K562 (cell line): ENCODE measurements around the gene NEMP1. TPM values are rescaled to one million over a fixed set of nuclear protein-coding genes. Genes with fewer than 3 reads are reported as not detected.

Experiments
- AFF1 ChIP-seq, 2 experiments: fragments of 450-650 bp; IDR thresholded peaks; 2 replicates each; pipeline ENCODE4 v1.6.1; 2018; ENCODE audit warnings: mild to moderate bottlenecking in 2 of 2, low read depth in 1 of 2; ENCODE audit not compliant: partially characterized antibody in 2 of 2
- DPF2 ChIP-seq: fragments of 450-650 bp; IDR thresholded peaks from 2 replicates; pipeline ENCODE4 v1.6.1; 2016
- MGA ChIP-seq: fragments of 450-650 bp; IDR thresholded peaks from 2 replicates; pipeline ENCODE4 v1.6.1; 2016; ENCODE audit warnings: mild to moderate bottlenecking, moderate library complexity
- PHF20 ChIP-seq: fragments of 450-650 bp; IDR thresholded peaks from 2 replicates; pipeline ENCODE4 v1.6.1; 2018; ENCODE audit not compliant: partially characterized antibody
- PHF8 ChIP-seq: fragments of 200-600 bp; sonication (generic); IDR thresholded peaks from 2 replicates; pipeline ENCODE4 v1.6.1; 2012; ENCODE audit warnings: mixed run types, mild to moderate bottlenecking, inconsistent platforms, low read length, moderate library complexity, borderline replicate concordance
- SMARCA5 ChIP-seq: fragments of 450-650 bp; IDR thresholded peaks from 2 replicates; pipeline ENCODE4 v1.6.1; 2016
- TFAP4 ChIP-seq: sonication (generic); formaldehyde crosslinking; IDR thresholded peaks from 2 replicates; pipeline ENCODE4 v1.8.0; 2022; ENCODE audit warnings: missing genetic modification reagents, mild to moderate bottlenecking, moderate library complexity, borderline replicate concordance
- ZNF263 ChIP-seq: sonication (generic); formaldehyde crosslinking; IDR thresholded peaks from 2 replicates; pipeline ENCODE4 v1.8.0; 2022; ENCODE audit warnings: mild to moderate bottlenecking, missing genetic modification reagents, borderline replicate concordance
- polyA plus RNA-seq, 8 experiments: library from polyadenylated mRNA; depleted of rRNA in 4 of 8; stranded (reverse) in 5 of 8; unstranded in 3 of 8; fragments of >200 nt; fragmentation: Nextera tagmentation in 2 of 8; fragmentation: Illumina TruSeq in 1 of 8; extraction: Ambion mirVana in 2 of 8; extraction: Trizol in 1 of 8; gene quantifications; 2 replicates each; pipeline versions ENCODE4 v1.2.1 to v1.2.3, GENCODE V29; 2011 to 2014; ENCODE audit warnings: inconsistent platforms in 1 of 8, missing spikeins in 1 of 8
- total RNA-seq, 7 experiments: library from RNA; depleted of rRNA in 6 of 7; stranded (reverse); fragments of >200 nt in 6 of 7; fragmentation: Illumina TruSeq in 2 of 7; extraction: Trizol in 2 of 7; gene quantifications; 2 replicates each; pipeline versions ENCODE4 v1.2.1 to v1.2.3, GENCODE V29; 2011 to 2021; ENCODE audit warnings: low replicate concordance in 1 of 7

NEMP1 gene
- total and polyA plus RNA-seq, 9 of the 15 experiments (the other 6 are each of a cell fraction or from before 2014, with no cell fraction given), result 9.5 to 82.2 (median 41.2) TPM

- TF ChIP-seq MGA (0 out of 2 replicates have a peak, but pooled peaks have one; percentile 6), SMARCA5 (0 out of 2 replicates have a peak, but pooled peaks have one; percentile 29), DPF2 (peak; percentile 76), TFAP4 (CRISPR knock-in tag) (peak; percentile 55), PHF8 (peak; percentile 49; the same call in 1 of the 2 replicates), PHF20 (peak; percentile 69), ZNF263 (CRISPR knock-in tag) (peak; percentile 85), AFF1 (IDR thresholded peaks at IDR 0.05; ENCODE audit: low read depth in 1 of 2, partially characterized antibody in 2 of 2) (peak in 1 of 2 experiments; percentile 32)
These were observed 32.6 kb upstream of the NEMP1 start, which contains the start of gene STAT6 (continued) for GRCh38 chr12:57111031-57111734.
